Hypothalamus (tissue), 51 donors: ENCODE data around the gene CCNJL.

Source experiments
- DNase-seq, 51 donors: peaks; one replicate each; lab custom pipeline; 2025; lab: John Stamatoyannopoulos, UW

Gene CCNJL

GRCh38 chr5:160293901-160294561, 18.3 kb downstream of the CCNJL start:
- DNase-seq, result no peak

DNA sequence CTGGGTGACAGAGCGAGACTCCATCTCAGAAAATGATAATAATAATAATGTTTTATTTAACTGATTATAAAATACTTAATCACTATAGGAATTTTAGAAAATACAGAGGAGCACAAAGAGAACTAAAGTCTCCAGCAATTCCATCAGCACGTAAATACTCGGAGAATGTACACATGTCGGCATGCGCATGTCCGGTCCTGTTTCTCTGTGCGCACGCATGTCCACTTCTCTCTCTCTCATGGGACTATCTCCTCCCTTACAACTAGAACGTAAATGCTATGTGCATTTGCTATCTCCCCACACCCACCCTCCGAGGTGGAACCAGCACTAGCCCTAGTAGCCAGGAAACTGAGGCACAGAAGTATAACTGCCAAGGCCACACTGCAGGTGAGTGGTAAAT, 19.0 kb downstream of the CCNJL start:
- DNase-seq, result no peak

GRCh38 chr5:160291467-160291866, 20.9 kb downstream of the CCNJL start:
- DNase-seq, result no peak

- no peak for DNase-seq
Measured at GRCh38 chr5:160290751-160291150, 21.6 kb downstream of the CCNJL start.

GRCh38 chr5:160289721-160290120, 22.6 kb downstream of the CCNJL start:
- DNase-seq, result no peak

DNA sequence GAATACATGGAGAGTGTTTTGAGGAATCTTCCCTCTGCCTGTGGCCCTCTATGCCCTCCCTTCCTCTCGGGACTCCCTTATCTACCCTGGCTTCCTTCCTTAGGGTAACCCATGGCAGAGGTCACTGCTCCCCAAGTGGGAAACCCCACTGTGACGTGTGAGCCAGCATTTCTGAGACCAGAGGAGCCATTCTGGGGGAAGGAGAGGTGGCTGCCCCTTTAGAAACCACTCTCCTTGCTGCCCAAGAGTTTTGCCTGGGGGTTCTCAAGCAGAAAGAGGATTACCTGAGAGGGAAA, 23.1 kb downstream of the CCNJL start:
- no peak for DNase-seq

DNA sequence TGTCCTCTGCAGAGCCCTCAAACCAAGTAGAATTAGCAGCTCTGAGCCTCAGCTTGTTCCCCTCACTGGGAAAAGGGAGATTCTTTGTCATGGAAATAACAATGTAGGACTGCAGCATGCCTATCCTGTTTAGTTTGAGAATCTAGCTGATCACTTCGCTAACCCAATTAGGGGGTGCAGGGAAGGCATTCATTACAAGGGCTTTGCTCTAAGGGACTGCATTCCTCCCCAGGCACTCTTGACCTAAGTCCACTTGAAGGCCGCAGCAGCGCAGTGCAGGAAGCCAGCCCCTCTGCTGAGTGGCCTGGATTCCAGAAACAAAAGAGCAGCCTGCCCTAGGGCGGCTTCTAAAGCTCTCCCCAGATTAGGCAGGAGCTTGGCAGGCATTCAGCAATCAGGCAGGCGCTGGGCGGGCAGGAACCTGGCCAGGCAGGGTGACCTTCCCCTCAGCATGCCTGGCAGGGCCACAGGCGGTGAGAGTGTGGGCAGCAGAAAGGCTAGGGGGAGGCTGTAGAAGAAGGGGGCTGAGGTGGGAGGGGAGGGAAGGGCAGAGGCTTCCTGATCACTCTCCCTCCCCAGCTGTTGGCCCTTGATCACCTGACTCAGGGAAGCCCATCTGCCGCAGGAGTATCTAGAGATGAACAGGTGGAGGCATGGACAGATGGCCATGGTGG, 24.8 kb downstream of the CCNJL start:
- DNase-seq, result peak in 27 of 51 donors; percentile 3 to 67 (median 15)

GRCh38 chr5:160286947-160287346, 25.4 kb downstream of the CCNJL start:
- no peak for DNase-seq

- DNase-seq, result no peak
Measured at GRCh38 chr5:160285316-160285715, 27.0 kb downstream of the CCNJL start.

GRCh38 chr5:160284291-160284873, 28.0 kb downstream of the CCNJL start:
- no peak for DNase-seq

DNA sequence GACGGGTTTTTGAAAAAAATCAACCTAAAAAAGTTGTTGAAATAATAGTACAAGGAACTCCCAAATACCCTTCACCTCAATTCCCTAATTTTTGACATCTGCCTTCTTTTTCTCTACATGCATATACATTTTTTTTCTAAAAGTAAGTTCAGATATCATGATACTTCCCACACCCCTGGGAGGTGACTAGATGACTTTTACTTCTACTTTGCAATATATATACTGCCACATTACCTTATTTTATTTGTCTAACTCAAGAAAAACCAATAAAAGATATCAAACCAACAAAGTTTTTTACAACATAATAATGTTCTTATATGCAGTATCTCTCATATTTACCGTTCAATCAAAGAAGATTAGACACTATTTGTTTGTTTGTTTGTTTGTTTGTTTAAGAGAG, 31.1 kb downstream of the CCNJL start:
- no peak for DNase-seq

GRCh38 chr5:160280384-160281095, 31.8 kb downstream of the CCNJL start:
- DNase-seq, result no peak

- no peak for DNase-seq
Measured at GRCh38 chr5:160278343-160278742, 34.0 kb downstream of the CCNJL start.

DNA sequence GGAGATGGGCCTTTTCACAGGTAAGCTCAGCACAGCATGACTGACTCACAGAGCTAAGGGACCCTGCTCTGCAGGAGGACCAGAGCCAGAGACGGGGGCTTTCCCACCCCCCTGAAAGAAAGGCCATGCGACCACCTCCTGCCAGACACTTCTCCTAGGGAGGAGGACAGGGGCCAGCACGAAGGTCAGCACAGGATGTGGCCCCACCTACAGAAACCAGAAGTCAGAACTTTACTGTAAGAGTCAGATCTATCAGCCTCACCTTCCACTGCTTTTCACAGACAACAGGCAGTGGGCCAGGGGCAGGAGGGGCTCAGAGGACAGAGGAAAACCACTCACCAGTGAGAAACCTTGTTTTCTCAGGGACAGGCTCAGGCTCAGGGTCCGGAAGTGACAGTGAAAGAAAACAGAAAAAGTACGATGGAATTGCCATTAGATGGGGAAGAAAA, 37.9 kb downstream of the CCNJL start:
- DNase-seq, result no peak

GRCh38 chr5:160272889-160273288, 39.5 kb downstream of the CCNJL start:
- DNase-seq, result no peak

DNA sequence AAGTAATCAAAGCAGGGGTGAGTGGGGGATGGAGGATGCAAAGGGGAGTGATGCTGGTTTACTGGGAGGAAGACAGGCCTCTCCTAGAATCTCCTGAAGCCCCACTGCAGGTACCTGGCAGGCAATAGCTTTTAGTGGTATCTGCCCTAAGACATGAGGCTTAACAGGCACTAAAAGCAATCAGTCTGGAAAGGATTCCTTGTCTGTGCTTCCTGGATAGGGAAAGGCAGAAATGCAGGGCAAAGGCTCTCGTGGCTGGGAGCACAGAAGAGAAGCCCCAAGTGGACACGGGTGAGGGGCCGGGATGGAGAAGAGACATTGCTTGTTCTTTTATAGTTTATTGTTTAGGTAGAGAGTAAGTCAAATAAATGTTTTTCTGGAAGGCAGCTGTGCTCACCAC, 40.1 kb downstream of the CCNJL start:
- DNase-seq, result peak in 1 of 51 donors; percentile 3

- no peak for DNase-seq
Measured at GRCh38 chr5:160271836-160272235, 40.5 kb downstream of the CCNJL start.

DNA sequence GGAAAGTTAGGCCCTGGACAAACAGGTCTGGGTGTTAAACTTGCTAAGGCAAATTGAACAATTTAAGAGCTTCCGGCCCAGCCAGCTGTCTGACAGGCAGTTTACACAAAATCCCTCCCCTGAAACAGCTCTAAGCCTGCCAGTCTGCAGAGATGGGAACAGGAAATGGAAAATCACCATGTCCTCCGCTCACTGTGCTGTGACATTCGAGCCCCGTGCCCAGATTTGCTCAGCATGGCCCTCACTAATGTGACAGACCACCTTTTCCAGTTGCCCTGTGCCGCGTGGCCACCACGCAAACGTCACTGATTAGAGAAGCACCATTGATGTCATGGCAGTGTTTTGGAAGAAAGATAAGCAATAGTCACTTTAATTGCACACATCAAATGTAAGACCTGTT, 41.0 kb downstream of the CCNJL start:
- no peak for DNase-seq

DNA sequence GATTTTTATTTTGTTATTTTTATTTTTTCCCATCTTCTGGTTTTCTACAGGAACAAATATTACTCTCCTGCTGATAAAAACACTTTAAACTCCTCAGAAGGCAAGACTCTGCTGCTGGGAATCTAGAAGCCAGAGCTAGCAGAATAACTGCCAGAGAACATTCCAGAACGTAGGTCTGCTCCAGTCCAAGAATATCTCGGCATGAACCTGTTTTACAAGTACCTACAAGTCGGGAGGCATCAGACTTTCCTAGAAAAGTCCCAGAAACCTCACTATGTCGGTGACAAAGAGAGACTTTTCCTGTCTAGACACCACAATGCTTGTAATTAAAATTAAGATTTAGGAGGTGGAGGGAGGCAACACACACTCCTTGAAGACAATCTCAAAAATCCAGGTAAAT, 41.7 kb downstream of the CCNJL start:
- no peak for DNase-seq

- DNase-seq, result peak in 42 of 51 donors; percentile 5 to 76 (median 44)
Measured at GRCh38 chr5:160269017-160269416, 43.3 kb downstream of the CCNJL start.

GRCh38 chr5:160268121-160268520, 44.2 kb downstream of the CCNJL start:
- DNase-seq, result no peak
